HG02610 (cell line): ENCODE results near the gene BCL2L13.
A peak's percentile ranks its signal among the peaks of the same experiment; 100 is the strongest.

ENCODE experiments used
- ATAC-seq: cut with Tn5 transposase; IDR thresholded peaks from one replicate; pipeline ENCODE4 v1.9.1; 2021; ENCODE audit warnings: mild to moderate bottlenecking, moderate library complexity; ENCODE audit not compliant: unreplicated experiment

BCL2L13 gene

GRCh38 chr22:17638432-17639246 is at the start of gene BCL2L13:
TSS of gene BCL2L13 (plus strand) at chr22:17638757. CDS start at chr22:17655712, 16,955 bp downstream.
- ATAC-seq: peak; percentile 91

- ATAC-seq: no peak
Measured at GRCh38 chr22:17589810-17590375, 48.7 kb upstream of the BCL2L13 start.

GRCh38 chr22:17590586-17590985 is 48.0 kb upstream of the BCL2L13 start:
- ATAC-seq: no peak

GRCh38 chr22:17592201-17592600 is 46.4 kb upstream of the BCL2L13 start:
- no peak for ATAC-seq

- no peak for ATAC-seq
Measured at GRCh38 chr22:17596226-17596625, 42.3 kb upstream of the BCL2L13 start.

- no peak for ATAC-seq
Measured at GRCh38 chr22:17597217-17597616, 41.3 kb upstream of the BCL2L13 start.

- no peak for ATAC-seq
Measured at GRCh38 chr22:17598318-17598717, 40.2 kb upstream of the BCL2L13 start.

GRCh38 chr22:17601031-17601430 is 37.5 kb upstream of the BCL2L13 start:
- no peak for ATAC-seq

- no peak for ATAC-seq
Measured at GRCh38 chr22:17603668-17604067, 34.9 kb upstream of the BCL2L13 start.

GRCh38 chr22:17606496-17606895 is 32.1 kb upstream of the BCL2L13 start:
- no peak for ATAC-seq

- ATAC-seq: no peak
Measured at GRCh38 chr22:17607891-17608521, 30.6 kb upstream of the BCL2L13 start.

GRCh38 chr22:17612057-17612456 is 26.5 kb upstream of the BCL2L13 start:
- no peak for ATAC-seq

- no peak for ATAC-seq
Measured at GRCh38 chr22:17613280-17613679, 25.3 kb upstream of the BCL2L13 start.

GRCh38 chr22:17627961-17628405 is 10.6 kb upstream of the BCL2L13 start:
- ATAC-seq: no peak

GRCh38 chr22:17628406-17629172 is 10.0 kb upstream of the BCL2L13 start, which contains the start of gene ATP6V1E1:
TSS of gene ATP6V1E1 (minus strand) at chr22:17628749. CDS start at chr22:17628635, 114 bp downstream.
- peak; percentile 99 for ATAC-seq

GRCh38 chr22:17629173-17629489 is 9.4 kb upstream of the BCL2L13 start:
- no peak for ATAC-seq

- no peak for ATAC-seq
Measured at GRCh38 chr22:17629641-17630040, 8.9 kb upstream of the BCL2L13 start.

- ATAC-seq: no peak
Measured at GRCh38 chr22:17631076-17631565, 7.4 kb upstream of the BCL2L13 start.

GRCh38 chr22:17633217-17633997 is 5.2 kb upstream of the BCL2L13 start:
- ATAC-seq: no peak

- no peak for ATAC-seq
Measured at GRCh38 chr22:17633998-17634323, 4.6 kb upstream of the BCL2L13 start.
